CD4-positive, alpha-beta T cell treated with Interferon gamma for 1 hour (primary cell): Measurements from ENCODE around the gene PLBD2.
A peak's percentile ranks its signal among the peaks of the same experiment; 100 is the strongest.
"Not testable (repeated sequence)": the region's sequence is repeated elsewhere in the genome, so short reads cannot be mapped to it uniquely, and the experiment has no call there.

Source experiments
- DNase-seq: peaks from one replicate; pipeline ENCODE4 v3.0.0-alpha.2; 2020

Gene PLBD2

GRCh38 chr12:113334786-113335539 lies 23.4 kb upstream of the PLBD2 start, which contains the start of gene SLC8B1:
Gene SLC8B1 (minus strand): TSS chr12:113335109. CDS start chr12:113332878, 2,231 bp downstream.
- peak; percentile 82 for DNase-seq

GRCh38 chr12:113339540-113339939 lies 18.8 kb upstream of the PLBD2 start:
- DNase-seq = no peak

- no peak for DNase-seq
Observed at GRCh38 chr12:113340061-113340460, 18.3 kb upstream of the PLBD2 start.

DNA sequence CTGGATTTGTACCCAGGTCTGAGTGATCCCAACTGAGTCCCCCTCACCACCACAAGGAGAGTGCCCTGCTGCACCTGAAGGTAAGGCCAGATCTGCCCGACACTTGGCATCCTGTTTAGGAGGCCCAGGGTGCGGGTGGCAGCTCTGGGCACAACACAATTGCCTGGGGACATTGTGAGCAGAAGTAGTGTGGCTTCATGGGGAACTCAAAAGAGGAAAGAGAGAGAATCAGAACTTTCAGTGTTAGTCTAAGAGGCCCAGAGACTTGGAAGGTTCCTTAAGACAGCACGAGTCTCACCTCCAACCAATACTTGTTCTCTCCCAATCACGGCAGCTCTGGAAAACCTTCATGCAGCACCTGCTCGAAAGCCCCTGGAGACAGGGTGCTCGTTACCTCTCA lies 16.9 kb upstream of the PLBD2 start:
- DNase-seq = no peak

- DNase-seq = no peak
Observed at GRCh38 chr12:113345318-113345717, 13.1 kb upstream of the PLBD2 start.

GRCh38 chr12:113346353-113346752 lies 12.0 kb upstream of the PLBD2 start:
- no peak for DNase-seq

- no peak for DNase-seq
Observed at GRCh38 chr12:113347107-113347506, 11.3 kb upstream of the PLBD2 start.

DNA sequence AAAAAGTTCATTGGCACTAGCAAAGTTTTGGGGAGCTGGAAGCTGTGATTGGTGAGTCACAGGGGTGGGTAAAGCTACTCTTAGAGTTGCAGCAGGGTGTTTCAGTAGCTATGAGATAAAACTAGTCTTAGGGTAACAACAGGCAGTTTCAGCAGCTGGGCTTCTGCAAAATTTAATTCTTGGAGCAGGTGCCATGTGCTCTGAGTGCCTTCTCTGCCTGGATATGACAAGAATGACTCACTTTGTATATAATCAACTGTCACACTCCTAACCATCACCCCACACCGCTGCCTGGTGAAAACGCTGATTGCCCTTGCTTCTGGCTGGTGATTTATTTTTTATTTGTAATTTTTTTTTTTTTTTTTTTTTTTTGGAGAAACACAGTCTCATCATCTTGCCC lies 10.5 kb upstream of the PLBD2 start:
- no peak for DNase-seq

DNA sequence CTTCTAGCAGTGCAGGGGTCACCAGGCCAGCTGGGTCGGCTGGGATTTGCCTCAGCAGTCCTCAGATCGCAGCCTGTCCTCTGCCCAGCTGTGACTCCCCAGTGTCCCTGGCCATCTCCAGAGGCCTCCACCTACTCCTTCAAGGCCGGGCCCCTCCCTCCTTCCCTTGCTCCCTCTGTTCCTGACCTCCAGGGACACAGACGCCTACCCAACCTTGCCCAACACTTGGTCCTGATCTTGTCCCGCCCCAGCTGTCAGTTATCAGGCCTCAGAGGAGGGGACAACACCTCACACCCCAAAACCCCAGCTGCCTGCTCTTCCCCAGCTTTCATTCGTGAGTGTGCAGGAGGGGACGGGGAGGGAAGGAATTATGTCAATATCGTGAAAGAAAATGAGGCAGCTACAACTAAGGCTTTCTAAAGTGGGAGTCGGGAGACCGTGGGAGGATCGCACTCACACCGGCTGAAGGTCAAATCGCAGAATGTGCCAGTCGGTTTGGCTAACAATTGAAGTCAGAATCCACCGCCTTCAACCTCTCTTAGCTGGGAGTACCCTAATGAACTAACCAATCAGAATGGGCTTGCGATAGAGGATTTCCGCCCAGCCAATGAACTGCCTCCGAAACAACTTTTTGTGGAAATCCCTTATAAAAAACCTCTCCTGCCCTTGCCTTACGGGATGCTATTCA lies 9.4 kb upstream of the PLBD2 start:
- DNase-seq = no peak

GRCh38 chr12:113351089-113351488 lies 7.3 kb upstream of the PLBD2 start:
- no peak for DNase-seq

- DNase-seq = not testable (repeated sequence)
Observed at GRCh38 chr12:113354192-113354591, 4.2 kb upstream of the PLBD2 start.

- no peak for DNase-seq
Observed at GRCh38 chr12:113359133-113359938, 949 bp downstream of the PLBD2 start.

DNA sequence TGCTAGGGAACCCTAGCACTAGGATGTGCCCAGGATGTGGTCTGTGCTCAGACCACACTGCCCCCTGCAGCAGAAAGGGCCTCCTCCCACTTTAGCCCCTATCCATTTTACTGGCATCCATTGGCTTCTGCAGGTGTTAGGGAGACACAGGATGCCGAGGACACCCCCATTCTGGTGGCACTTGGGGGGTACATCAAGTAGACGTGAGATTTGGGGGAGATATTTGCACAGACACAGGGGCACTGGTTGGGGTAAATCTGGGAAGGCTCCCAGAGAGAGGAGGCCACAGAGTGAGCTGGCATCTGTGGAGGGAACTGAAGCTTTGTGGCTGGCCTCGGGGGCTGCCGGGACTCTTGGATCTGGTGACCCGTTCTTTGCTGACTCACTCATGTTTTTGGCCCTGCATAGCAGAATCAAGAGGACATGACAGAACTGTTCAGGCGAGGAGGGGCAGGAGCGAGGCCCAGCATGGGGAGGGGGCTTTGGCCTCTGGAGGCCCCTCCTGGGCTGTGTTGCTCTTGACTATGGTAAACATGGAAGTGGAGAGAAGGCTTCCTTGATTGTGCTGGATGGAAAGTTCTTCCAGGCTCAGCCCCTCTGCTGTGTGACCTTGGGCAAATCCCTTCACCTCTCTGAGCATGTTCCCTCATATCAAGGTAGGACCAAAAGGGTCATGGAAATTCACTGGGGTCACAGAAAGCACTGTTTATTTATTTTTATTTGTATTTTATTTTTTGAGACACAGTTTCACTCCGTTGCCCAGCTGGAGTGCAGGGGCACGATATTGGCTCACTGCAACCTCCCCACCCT lies 1.8 kb downstream of the PLBD2 start:
- no peak for DNase-seq

GRCh38 chr12:113361574-113362370 lies 3.4 kb downstream of the PLBD2 start:
- no peak for DNase-seq

DNA sequence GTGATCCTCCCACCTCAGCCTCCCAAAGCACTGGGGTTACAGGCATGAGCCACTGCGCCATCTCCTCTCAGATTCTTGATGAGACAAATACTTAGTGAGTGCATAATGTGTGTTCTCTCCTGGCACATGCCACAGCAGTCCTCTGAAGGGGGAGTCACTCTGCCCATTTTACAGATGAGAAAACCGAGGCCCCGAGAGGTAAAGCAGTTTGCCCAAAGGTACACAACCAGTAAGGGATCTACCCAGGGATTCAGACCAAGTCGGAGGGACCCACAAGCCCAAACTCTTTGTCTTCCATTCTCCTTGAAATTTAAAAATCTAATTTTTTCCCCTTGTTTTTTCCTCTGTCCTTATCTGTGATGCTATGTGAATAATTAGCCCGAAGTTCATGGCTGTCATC lies 6.3 kb downstream of the PLBD2 start:
- DNase-seq = no peak

GRCh38 chr12:113365639-113366395 lies 7.4 kb downstream of the PLBD2 start:
- no peak for DNase-seq

DNA sequence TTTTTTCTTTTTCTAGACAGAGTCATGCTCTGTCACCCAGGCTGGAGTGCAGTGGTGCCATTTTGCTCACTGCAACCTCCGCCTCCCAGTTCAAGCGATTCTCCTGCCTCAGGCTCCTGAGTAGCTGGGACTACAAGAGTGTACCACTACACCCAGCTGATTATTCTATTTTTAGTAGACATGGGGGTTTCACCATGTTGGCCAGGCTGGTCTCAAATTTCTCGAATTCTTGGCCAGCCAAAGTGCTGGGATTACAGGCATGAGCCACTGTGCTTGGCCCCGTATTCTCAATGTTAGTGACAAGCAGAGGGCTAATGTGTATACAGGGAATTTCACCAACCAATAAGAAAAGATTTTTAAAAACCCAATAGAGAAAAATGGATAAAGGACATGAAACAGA lies 8.4 kb downstream of the PLBD2 start:
- DNase-seq = no peak

GRCh38 chr12:113368331-113368730 lies 9.9 kb downstream of the PLBD2 start:
- no peak for DNase-seq

GRCh38 chr12:113369391-113369985 lies 11.1 kb downstream of the PLBD2 start:
- no peak for DNase-seq

DNA sequence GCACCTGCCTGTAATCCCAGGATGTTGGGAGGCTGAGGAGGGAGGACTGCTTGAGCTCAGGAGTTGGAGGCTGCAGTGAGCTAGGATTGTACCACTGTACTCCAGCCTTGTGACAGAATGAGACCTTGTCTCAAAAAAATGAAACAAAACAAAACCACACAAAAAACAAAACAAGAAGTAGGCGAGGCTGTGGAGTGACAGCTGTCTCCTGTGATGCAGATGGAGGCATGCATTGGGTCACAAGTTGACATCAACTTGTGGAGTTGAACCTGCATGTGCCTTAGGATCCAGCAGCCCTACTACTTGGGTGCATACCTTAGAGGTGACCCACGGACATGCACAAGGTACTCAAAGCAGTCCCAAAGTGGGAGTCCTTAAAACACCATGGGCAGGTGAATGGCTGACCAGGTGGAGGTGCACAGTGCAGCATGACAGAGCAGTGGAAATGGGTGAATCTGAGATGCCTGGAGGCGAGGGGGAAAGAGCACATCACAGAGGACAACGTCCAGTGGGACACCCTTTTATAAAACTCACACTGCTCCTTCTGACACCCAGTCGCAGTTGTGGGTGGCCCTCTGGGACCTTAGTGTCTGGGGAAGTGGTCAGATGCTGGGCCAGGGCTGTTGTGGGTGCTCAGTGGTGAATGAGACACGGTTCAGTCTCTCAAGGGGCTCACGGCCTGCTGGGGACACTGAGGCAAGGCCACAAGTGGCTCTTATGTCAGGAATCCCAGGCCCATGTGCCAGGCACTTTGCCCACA lies 12.7 kb downstream of the PLBD2 start:
- DNase-seq = no peak
